HUES48 (cell line): ENCODE data around the gene GPX1.
"Not testable (repeated sequence)": the region's sequence is repeated elsewhere in the genome, so short reads cannot be mapped to it uniquely, and the experiment has no call there.

Experiments
- H3K27ac ChIP-seq: one replicate; pipeline ENCODE4 v1.7.0; 2013; ENCODE audit warnings: low read depth, low read length, inconsistent platforms
- H3K27me3 ChIP-seq: 2 replicates; pipeline ENCODE4 v1.6.1; 2013; ENCODE audit warnings: mild to moderate bottlenecking, low read length; ENCODE audit not compliant: control insufficient read depth, insufficient read depth
- H3K36me3 ChIP-seq: 2 replicates; pipeline ENCODE4 v1.6.1; 2013; ENCODE audit warnings: low read length; ENCODE audit not compliant: control insufficient read depth, insufficient read depth
- H3K4me1 ChIP-seq: 2 replicates; pipeline ENCODE4 v1.6.1; 2013; ENCODE audit warnings: mild to moderate bottlenecking, low read length; ENCODE audit not compliant: control insufficient read depth, insufficient read depth
- H3K4me3 ChIP-seq: 2 replicates; pipeline ENCODE4 v1.5.1; 2013; ENCODE audit warnings: mild to moderate bottlenecking, low read depth, low read length
- H3K9ac ChIP-seq: 2 replicates; pipeline ENCODE4 v1.6.1; 2013; ENCODE audit warnings: mild to moderate bottlenecking, low read depth, low read length, moderate library complexity
- H3K9me3 ChIP-seq: 2 replicates; pipeline ENCODE4 v1.6.1; 2013; ENCODE audit warnings: low read length; ENCODE audit not compliant: control insufficient read depth, insufficient read depth

GPX1 gene

DNA sequence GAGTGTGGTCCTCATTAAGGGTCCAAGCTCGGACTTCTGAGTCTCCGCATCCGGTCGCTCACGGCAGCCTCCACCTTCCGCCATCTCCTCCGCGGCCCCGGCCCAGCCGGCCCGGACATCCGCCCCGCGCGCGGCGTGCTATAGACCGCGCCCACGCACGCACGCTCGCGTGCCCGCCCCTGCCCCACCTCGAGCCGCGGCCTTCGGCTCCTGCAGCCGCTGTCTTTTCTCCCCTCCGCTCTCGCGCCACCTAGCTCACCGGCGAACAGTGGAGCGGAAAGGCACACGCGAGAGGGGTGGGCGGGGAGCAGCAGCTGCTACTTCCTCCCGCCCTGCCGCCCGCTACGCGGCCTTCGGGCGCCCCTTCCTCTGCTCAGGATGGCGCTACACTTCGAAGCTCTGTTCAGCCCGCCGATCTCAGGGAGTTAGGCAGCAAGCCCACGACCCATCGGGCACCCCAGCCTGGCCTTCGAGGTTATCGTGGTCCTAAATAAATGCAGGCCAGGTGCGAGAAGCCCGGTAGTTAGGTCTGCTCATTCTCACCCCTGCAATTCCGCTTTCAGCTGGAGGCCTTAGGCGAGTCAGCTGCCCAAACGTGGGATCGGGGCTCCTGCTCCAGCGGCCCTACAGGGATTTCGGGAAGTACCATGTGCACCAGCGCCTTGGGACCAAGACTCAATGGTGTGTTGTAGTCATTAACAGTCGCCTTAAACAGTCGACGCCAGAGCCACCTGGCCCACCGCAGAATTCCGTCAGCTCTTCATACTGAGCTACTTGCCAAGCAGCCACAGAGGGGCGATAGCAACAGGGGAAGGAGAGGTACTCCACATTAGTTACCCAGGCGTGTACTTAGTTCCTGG, 18.0 kb downstream of the GPX1 start, which contains the start of gene USP4:
TSS of gene USP4 (minus strand) at position 113 of the 860 bp plus-strand sequence. CDS start at position 84, 29 bp downstream.
- Histone ChIP-seq H3K9ac (peak within 1 kb of the TSS; percentile 78), H3K4me1 (peaks cover 4% of the 10 kb centered on the region; the same call in 1 of the 2 replicates), H3K9me3 (no peaks in the 10 kb centered on the region), H3K27me3 (no peaks in the 10 kb centered on the region), H3K27ac (peak within 1 kb of the TSS; percentile 86), H3K4me3 (peak within 1 kb of the TSS; percentile 90), H3K36me3 (peaks cover 5% of the 10 kb centered on the region)

- H3K4me1 ChIP-seq: peaks cover 4% of the 10 kb centered on the region; the same call in 1 of the 2 replicates
- H3K27ac ChIP-seq: peak overlapping the region; percentile 86
Observed at GRCh38 chr3:49339581-49339940, 18.6 kb downstream of the GPX1 start.

GRCh38 chr3:49333916-49334633, 24.1 kb downstream of the GPX1 start:
- H3K27ac ChIP-seq: no peak overlapping the region
- H3K36me3 ChIP-seq: peaks cover 47% of the 10 kb centered on the region

More at GRCh38 chr3:49339581-49339940, 18.6 kb downstream of the GPX1 start:
- H3K9ac ChIP-seq: peak overlapping the region; percentile 78
- peak overlapping the region; percentile 90 for H3K4me3 ChIP-seq
- no peaks in the 10 kb centered on the region for H3K27me3 ChIP-seq
- H3K36me3 ChIP-seq: peaks cover 12% of the 10 kb centered on the region
- H3K9me3 ChIP-seq: no peaks in the 10 kb centered on the region

DNA sequence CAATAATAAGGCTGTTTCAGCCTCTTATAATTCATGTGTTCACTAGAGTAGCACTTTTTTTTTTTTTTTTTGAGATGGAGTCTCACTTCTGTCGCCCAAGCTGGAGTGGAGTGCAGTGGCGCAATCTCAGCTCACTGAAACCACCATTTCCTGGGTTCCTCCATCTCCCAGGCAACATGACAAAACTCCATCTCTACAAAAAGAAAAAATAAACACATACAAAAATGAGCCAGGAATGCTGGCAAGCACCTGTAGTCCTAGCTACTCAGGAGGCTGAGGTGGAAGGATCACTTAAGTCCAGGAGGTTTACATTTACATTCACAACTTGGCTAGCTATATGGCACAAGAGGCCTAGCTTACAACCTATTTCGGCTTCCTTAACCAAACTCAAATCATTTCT, 25.1 kb downstream of the GPX1 start:
- Histone ChIP-seq H3K4me3 (no peak overlapping the region), H3K27me3 (no peaks in the 10 kb centered on the region), H3K4me1 (no peaks in the 10 kb centered on the region), H3K9ac (no peak overlapping the region), H3K36me3 (peaks cover 48% of the 10 kb centered on the region), H3K27ac (no peak overlapping the region), H3K9me3 (no peaks in the 10 kb centered on the region)

More at GRCh38 chr3:49333916-49334633, 24.1 kb downstream of the GPX1 start:
- no peak overlapping the region for H3K4me3 ChIP-seq
- no peaks in the 10 kb centered on the region for H3K4me1 ChIP-seq
- H3K9ac ChIP-seq: no peak overlapping the region
- H3K27me3 ChIP-seq: no peaks in the 10 kb centered on the region
- no peaks in the 10 kb centered on the region for H3K9me3 ChIP-seq

DNA sequence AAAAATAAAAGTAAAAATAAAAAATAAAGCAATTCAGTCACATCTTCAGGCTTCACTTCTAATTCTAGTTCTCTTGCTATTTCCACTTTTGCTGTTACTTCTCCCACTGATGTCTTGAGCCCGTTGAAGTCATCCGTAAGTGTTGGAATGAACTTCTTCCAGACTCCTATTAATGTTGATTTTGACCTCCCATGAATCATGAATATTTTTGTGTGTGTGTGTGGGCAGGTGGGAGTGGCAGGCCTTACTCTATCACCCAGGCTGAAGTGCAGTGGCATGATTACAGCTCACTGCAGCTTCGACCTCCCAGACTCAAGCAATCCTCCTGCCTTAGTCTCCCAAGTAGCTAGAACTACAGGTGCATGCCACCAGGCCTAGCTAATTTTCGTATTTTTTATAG, 29.0 kb downstream of the GPX1 start:
- peaks cover 65% of the 10 kb centered on the region for H3K36me3 ChIP-seq
- no peak overlapping the region for H3K27ac ChIP-seq
- no peaks in the 10 kb centered on the region for H3K4me1 ChIP-seq

DNA sequence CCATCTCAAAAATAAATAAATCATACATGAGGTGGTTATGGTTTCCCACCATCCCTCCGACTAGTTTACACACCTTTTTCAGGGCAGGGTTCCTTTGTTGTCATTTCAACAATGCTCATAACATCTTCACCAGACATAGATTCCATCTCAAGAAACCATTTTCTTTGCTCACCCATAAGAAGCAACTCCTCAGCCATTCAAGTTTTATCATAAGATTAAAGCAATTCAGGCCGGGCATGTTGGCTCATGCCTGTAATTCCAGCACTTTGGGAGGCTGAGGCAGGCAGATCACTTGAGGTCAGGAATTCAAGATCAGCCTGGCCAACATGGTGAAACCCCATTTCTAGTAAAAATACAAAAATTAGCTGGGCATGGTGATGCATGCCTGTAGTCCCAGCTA, 29.8 kb downstream of the GPX1 start:
- not testable (repeated sequence) for H3K27ac ChIP-seq, H3K4me1 ChIP-seq, H3K27me3 ChIP-seq, H3K9ac ChIP-seq, H3K4me3 ChIP-seq, H3K9me3 ChIP-seq
- H3K36me3 ChIP-seq: peaks cover 66% of the 10 kb centered on the region

More for the DNA sequence above, 29.0 kb downstream of the GPX1 start:
- no peaks in the 10 kb centered on the region for H3K9me3 ChIP-seq
- H3K27me3 ChIP-seq: no peaks in the 10 kb centered on the region
- H3K4me3 ChIP-seq: no peak overlapping the region
- H3K9ac ChIP-seq: no peak overlapping the region

DNA sequence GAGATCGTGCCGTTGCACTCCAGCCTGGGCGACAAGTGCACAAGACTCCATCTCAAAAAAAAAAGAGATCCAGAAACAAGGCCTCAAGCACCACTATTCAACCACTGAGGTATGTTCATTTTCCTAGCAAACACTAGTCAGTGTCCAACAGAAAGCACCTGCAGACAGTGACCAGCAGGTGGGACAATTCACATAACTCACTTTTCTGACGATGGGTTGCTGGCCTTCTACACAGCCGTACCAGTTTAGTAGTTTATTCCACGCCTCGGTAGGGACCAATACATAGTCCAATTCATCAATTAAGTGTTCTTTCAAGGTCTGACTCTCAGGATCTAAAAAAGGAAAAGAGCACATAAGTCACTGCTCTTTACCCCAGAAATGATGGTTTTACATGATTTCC, 30.7 kb downstream of the GPX1 start:
- H3K36me3 ChIP-seq: peaks cover 62% of the 10 kb centered on the region
- H3K9ac ChIP-seq: no peak overlapping the region
- no peaks in the 10 kb centered on the region for H3K9me3 ChIP-seq
- no peak overlapping the region for H3K4me3 ChIP-seq
- no peak overlapping the region for H3K27ac ChIP-seq
- H3K27me3 ChIP-seq: no peaks in the 10 kb centered on the region
- H3K4me1 ChIP-seq: no peaks in the 10 kb centered on the region

DNA sequence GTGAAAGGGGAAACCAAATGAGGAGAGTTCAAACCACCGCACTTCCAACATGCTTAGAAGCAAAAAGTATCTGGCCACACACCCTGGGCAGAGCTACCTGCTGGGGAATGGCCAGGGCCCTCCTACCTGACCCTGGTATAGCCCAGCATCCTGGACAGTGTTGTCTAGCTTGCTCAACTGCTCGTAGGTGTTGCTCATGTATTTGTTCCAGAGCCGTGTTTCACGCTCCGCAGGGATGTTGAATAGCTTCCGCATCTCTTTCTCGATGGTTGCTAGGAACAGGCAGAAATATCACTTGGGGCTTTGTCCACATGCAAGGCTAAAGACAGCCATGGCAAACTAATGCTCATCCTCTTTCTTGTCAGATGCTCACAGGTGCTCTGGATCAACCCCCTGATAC, 33.4 kb downstream of the GPX1 start:
- Histone ChIP-seq H3K4me3 (no peak overlapping the region), H3K4me1 (no peaks in the 10 kb centered on the region), H3K9ac (no peak overlapping the region), H3K9me3 (no peaks in the 10 kb centered on the region), H3K36me3 (peaks cover 67% of the 10 kb centered on the region), H3K27me3 (no peaks in the 10 kb centered on the region), H3K27ac (no peak overlapping the region)

- H3K36me3 ChIP-seq: peaks cover 35% of the 10 kb centered on the region
- H3K4me1 ChIP-seq: no peaks in the 10 kb centered on the region
- no peaks in the 10 kb centered on the region for H3K27me3 ChIP-seq
- H3K9me3 ChIP-seq: no peaks in the 10 kb centered on the region
- H3K4me3 ChIP-seq: no peak overlapping the region
- no peak overlapping the region for H3K9ac ChIP-seq
- H3K27ac ChIP-seq: no peak overlapping the region
Observed at GRCh38 chr3:49316696-49317457, 41.3 kb downstream of the GPX1 start.

DNA sequence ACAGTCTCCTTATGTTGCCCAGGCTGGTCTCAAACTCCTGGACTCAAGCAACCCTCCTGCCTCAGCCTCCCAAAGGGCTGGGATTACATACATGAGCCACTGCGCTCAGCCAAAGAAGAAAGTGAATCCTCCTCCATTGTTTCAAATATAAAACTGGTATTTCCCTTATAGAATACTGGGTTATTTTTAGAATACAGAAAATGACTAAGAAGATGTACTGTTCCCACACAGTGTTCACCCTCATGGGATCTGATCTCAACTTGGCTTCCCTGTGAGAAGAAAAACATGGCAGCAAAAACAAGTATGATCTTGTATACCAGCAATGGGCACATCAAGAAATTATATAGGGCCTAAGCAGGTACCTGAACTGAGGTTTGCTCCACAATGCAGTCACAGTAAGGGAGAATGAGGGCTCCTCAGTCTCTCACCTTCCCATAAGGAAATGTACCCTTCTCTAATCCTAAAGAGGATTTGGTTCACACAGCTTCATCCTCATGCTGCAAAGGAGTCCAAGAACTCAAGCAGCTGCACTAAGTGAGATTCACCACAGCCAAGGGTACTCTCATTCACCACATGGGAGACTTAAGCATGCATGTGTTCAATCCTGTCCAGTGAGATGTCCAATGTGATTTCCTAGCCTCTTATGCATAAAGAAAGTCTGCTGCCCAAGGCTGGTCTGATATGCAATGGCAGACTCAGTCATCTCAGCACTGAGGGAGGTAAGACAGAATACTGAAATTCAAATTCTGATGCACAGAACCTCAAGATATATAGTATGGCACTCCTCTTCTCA, 44.1 kb downstream of the GPX1 start:
- Histone ChIP-seq H3K27ac (no peak overlapping the region), H3K36me3 (peaks cover 38% of the 10 kb centered on the region)

More for the DNA sequence above, 44.1 kb downstream of the GPX1 start:
- no peaks in the 10 kb centered on the region for H3K4me1 ChIP-seq
- no peak overlapping the region for H3K9ac ChIP-seq
- H3K9me3 ChIP-seq: no peaks in the 10 kb centered on the region
- no peak overlapping the region for H3K4me3 ChIP-seq
- H3K27me3 ChIP-seq: no peaks in the 10 kb centered on the region
